GM18502 (cell line): ENCODE measurements around the gene ASTE1.
"Not testable (repeated sequence)": the region's sequence is repeated elsewhere in the genome, so short reads cannot be mapped to it uniquely, and the experiment has no call there.

Experiments used
- ATAC-seq: cut with Tn5 transposase; IDR thresholded peaks from one replicate; pipeline ENCODE4 v1.9.1; 2021; ENCODE audit warnings: mild to moderate bottlenecking; ENCODE audit not compliant: unreplicated experiment, poor library complexity

ASTE1 gene

GRCh38 chr3:131009698-131010097 lies 16.9 kb downstream of the ASTE1 start:
- no peak for ATAC-seq

GRCh38 chr3:131008326-131008725 lies 18.3 kb downstream of the ASTE1 start:
- no peak for ATAC-seq

- ATAC-seq: no peak
These were observed 18.8 kb downstream of the ASTE1 start for GRCh38 chr3:131007782-131008181.

GRCh38 chr3:131007256-131007655 lies 19.4 kb downstream of the ASTE1 start:
- no peak for ATAC-seq

- no peak for ATAC-seq
These were observed 22.0 kb downstream of the ASTE1 start for GRCh38 chr3:131004603-131005002.

GRCh38 chr3:131001071-131001470 lies 25.6 kb downstream of the ASTE1 start:
- ATAC-seq: no peak

GRCh38 chr3:130997289-130997688 lies 29.3 kb downstream of the ASTE1 start:
- no peak for ATAC-seq

- no peak for ATAC-seq
These were observed 34.3 kb downstream of the ASTE1 start for GRCh38 chr3:130992344-130992743.

GRCh38 chr3:130991126-130991525 lies 35.5 kb downstream of the ASTE1 start:
- ATAC-seq: no peak

- ATAC-seq: no peak
These were observed 36.3 kb downstream of the ASTE1 start for GRCh38 chr3:130990282-130990681.

GRCh38 chr3:130981469-130981868 lies 45.2 kb downstream of the ASTE1 start:
- ATAC-seq: no peak

- ATAC-seq: no peak
These were observed 47.5 kb downstream of the ASTE1 start for GRCh38 chr3:130979117-130979516.

- no peak for ATAC-seq
These were observed 49.9 kb downstream of the ASTE1 start for GRCh38 chr3:130976706-130977105.

- no peak for ATAC-seq
These were observed 51.4 kb downstream of the ASTE1 start for GRCh38 chr3:130975251-130975650.

GRCh38 chr3:130974201-130974600 lies 52.4 kb downstream of the ASTE1 start:
- no peak for ATAC-seq

GRCh38 chr3:130973406-130973805 lies 53.2 kb downstream of the ASTE1 start:
- no peak for ATAC-seq

- ATAC-seq: not testable (repeated sequence)
These were observed 54.0 kb downstream of the ASTE1 start for GRCh38 chr3:130972592-130972991.

GRCh38 chr3:130971208-130971607 lies 55.4 kb downstream of the ASTE1 start:
- ATAC-seq: no peak

GRCh38 chr3:130969621-130970020 lies 57.0 kb downstream of the ASTE1 start:
- ATAC-seq: no peak

GRCh38 chr3:130968221-130968620 lies 58.4 kb downstream of the ASTE1 start:
- ATAC-seq: no peak

GRCh38 chr3:130967281-130967680 lies 59.3 kb downstream of the ASTE1 start:
- ATAC-seq: no peak

GRCh38 chr3:130963878-130964277 lies 62.7 kb downstream of the ASTE1 start:
- ATAC-seq: no peak
